HG03175 (cell line): ENCODE data around the gene ABHD17B.

ENCODE experiments used
- ATAC-seq: cut with Tn5 transposase; IDR thresholded peaks from one replicate; pipeline ENCODE4 v1.9.1; 2021; ENCODE audit warnings: mild to moderate bottlenecking, moderate library complexity; ENCODE audit not compliant: unreplicated experiment

ABHD17B gene

DNA sequence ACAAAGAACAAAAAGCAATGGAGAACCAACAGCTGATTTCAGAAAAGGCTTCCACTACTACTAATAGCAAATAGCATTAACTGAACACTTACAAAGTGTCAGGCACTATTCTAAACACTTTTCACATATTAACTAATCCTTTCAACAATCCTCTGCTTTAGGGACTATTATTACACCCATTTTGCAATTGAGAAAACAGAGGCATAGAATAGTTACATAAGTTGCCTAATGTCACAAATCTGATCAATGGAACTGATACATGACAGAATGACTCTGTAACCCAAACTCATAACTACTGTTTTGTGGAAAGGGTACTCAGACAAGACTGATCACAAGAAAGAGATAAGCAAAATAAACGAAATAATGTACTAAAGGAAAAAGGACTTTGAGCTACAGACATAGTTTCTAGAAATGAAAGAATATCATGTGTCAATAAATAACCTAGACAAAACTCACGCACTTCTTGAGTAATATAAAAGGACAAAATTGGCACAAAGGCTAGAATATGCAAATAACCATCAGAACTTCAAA, 31.3 kb downstream of the ABHD17B start:
- no peak for ATAC-seq

DNA sequence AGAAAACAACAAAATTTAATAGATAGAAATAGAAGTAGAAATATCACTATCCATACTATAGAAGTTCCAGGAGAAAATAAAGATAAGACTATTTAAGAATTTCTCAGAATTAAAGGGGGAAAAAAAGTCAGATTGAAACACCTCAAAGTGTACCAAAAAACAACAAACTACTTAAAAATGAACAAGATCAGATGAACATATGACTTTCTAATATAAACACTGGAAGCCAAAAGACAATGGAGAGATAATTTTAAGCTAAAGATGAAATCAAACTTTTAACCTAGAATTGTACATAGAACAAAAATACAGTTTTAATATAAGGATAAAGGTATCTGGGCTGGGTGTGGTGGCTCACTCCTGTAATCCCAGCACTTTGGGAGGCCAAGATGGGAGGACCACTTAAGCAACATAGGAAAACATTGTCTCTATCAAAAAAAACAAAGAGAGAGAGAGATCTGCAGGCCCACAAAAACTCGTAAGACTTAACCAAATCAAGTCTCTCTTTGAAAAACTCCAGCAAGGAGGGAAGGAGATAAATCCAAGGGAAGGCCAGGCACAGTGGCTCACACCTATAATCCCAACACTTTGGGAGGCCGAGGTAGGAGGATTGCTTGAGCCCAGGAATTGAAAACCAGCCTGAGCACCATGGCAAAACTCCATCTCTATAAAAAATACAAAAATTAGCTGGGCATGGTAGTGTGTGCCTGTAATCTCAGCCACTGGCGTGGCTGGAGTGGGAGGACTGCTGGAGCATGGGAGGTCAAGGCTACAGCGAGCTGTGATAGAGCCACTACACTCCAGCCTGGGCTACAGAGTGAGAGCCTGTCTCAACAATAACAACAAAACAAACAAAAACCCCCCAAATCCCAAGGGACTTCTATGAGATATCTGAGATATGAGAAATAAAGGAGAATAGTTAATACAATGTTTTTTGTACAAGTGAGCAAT, 32.4 kb downstream of the ABHD17B start:
- no peak for ATAC-seq

DNA sequence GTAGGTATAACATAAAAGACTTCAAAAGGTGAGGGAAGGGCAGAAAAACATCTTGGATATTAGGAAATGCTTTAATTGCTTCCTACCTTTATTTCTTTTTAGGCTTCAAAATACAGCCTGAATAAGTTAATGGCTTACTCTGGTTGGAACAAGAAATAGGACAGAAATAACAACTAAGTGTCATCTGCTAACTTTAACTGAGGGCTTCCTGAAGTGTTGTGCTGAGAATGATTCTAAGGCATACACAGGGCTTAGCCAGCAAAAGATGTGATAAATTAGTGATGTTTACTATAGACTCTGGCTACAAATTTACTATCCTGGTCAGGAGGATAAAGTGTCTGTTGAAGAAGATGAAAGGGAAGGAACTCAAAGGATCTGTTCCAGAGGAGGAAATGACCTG, 34.2 kb downstream of the ABHD17B start:
- no peak for ATAC-seq

DNA sequence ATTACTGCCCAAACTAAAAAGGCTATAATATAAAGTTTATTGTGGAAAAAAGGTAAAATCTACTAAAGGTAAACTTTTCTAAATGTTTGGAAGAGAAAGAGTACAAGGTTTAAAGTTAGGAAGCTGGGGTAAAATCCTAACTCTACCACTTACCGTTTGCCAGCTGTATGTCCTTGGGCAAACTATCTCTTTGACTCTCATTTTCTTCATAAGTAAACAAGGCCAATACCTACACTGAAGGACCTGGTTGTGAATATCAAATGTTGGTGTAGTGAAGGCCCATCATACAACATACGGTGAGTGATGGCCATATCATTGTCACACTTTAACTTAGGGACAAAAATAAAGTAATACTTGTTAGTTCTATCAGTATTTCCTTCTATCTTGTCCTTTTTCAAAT, 34.9 kb downstream of the ABHD17B start:
- no peak for ATAC-seq

DNA sequence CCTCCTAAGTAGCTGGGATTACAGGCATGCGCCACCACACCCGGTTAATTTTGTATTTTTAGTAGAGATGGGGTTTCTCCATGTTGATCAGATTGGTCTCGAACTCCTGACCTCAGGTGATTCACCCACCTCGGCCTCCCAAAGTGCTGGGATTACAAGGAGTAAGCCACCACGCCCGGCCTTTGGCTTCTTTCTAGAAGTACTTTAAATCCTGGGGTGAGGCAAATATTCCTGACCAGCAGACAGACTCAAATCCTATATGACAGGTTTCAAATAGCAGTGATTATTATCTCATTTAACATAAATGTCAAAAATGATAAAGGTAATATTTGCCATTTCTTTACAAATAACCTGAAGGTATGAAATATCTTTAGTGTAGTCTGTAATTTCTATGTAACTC, 35.6 kb downstream of the ABHD17B start:
- ATAC-seq, result no peak

DNA sequence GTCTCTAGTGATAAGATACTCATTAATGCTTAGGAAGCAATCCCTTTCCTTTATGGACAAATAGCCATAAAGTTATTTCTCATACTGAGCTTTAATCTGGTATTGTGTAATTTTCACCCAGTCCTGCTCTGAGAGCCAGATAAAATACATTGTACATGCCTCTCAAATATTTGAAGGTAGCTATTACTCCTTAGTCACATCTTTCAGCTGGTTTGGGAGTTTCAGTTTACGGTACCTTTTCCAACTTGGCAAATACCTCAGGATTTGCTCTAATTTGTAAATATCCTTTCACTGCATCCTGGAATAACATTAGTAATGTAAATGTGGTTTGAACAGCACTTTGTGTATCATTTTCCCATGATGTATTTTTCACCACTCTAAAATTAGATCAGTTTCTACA, 47.4 kb downstream of the ABHD17B start:
- ATAC-seq, result no peak

DNA sequence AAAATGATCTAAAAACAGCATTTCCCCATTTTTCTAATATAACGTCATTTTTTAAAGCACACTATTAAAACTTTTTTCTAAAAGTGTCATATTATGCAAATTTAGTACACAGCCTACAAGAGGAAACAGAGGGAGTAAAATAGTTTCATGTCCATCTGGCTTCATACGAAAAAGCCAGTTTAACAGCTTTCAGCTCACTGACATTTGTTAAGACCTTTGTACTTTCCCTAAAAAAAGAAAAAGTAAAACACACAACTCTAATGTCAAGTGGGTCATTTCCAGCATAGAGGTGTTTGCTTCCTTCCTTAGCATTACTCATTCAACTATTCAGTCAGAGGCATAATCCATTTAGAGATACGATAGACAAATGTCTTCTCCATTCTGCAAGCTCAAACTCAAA, 49.4 kb downstream of the ABHD17B start:
- no peak for ATAC-seq

DNA sequence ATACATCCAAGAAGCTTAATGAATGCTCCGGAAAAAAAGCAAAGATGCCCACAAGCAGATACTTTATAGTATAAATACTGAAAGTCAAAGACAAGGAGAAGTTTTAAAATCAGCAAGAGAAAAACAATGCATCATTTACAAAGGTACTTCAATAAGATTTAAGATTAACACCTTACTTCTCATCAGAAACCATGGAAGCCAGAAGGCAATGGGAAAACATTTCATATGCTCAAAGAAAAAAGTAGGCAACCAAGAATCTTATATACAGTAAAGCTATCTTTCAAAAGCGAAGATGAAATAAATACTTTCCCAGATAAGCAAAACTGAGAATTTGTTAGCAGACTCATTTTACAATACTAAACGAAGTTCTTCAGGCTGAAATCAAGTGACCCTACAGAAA, 51.1 kb downstream of the ABHD17B start:
- no peak for ATAC-seq

DNA sequence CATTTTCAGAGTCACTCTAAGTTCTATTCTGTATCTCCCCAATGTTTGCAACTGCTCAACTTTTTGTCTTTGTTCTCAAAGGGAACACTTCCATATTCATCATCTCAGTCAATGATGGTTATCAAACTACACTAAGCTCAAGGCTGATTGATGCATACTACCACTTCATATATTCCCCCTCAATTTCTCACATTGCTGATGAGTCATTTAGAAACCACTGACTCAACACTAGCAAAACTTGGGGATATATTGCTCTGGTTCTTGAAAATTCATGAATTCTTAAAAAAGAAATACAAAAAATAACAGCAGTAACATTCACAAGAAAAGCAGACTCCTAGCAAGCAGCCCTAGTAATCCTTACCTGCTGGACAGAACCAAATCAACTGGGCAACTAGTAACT, 52.2 kb downstream of the ABHD17B start:
- peak; percentile 83 for ATAC-seq

DNA sequence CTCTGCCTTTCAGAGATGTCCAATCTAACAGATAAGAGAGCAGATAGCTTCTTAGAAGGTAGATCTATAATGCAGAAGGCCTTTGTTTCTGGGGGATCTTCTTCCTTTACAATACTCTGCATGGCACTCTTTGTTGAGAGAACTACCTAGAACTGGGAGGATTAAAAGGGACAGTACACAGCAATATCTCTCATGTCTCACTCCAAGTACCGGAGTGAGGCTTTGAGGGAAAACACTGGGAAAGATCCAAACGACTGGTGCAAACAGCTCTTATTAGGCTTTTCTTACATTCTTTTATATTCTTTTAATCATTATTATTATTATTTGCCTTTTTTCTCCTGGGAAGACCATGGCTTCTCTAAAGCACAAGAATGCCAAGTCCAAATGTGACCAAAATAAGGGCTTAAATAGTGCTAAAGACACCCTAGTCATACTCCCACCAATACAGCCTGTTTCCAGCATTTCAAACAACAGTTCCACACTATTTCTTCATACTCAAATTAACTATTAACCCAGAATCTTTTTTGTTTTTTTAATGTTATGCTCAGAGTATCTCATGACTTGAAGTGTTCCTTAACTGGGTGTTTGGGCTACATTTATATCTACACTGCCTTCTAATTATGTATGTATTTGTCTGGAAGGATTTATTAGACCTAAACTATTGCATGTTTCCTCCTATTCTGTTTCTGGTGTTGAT, 52.7 kb downstream of the ABHD17B start:
- ATAC-seq, result peak; percentile 10

DNA sequence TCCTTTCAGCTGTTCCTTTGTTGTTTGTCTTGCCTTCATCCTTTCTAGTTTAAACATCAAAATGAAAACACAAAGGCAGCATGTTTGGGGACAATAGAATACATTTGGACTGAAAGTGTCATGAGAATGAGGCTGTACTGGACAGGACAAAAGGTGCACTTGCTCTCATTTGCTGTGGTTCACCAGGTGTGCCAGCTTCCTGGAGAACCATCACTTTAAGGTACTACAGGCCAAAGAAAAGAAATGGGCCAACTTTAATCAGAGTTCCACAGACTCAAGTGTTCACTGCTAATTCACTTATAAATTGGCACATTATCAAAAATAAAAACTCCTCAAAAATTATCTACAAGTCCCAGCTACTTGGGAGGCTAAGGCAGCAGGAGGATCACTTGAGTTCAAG, 53.8 kb downstream of the ABHD17B start:
- ATAC-seq, result no peak

DNA sequence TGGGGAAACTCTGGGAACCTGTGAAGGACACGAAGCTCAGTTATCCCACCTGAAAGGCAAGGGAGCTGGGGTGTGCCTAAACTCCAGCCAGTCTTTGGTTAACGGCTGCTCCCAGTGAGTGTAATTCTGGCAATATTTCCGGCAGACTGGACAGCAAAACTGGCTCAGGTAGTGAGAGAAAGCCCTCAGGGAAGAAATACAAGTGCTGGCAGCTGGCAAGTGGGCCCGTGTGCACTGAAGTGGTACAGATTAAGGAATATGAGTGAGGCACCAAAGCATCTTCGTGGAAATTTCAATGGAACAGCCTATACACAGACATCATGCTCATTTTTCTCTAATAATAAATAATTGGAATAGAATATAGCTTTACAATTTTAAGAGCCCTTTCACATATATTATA, 56.2 kb downstream of the ABHD17B start:
- ATAC-seq, result no peak

DNA sequence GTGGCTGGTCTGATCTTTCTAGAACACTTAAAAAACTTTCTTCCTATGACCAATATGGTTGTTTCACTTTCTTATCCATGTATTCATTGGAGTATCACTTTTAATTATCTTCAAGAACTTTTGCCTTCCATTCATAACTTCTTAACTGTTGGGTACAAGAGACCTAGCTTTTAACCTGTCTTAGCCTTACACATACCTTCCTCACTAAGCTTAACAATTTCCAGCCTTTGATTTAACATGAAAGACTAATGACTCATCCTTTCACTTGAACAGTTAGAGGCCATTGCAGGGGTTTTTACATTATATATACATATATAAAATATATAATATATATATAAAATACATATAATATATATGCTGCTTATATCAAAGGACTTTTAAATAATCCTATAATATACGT, 57.9 kb downstream of the ABHD17B start:
- no peak for ATAC-seq

DNA sequence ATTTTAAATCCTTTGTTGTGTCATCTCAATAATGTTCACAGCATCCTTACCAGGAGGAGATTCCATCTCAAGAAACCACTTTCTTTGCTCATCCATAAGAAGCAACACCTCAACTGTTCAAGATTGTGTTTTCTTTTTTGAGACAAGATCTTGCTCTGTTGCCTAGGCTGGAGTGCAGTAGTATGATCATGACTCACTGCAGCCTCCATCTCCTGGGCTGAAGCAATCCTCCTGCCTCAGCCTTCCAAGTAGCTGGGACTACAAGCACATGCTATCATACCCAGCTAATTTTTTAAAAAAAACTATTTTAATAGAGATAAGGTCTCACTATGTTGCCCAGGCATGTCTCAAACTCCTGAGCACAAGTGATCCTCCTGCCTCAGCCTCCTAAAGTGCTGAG, 60.0 kb downstream of the ABHD17B start:
- ATAC-seq, result no peak

DNA sequence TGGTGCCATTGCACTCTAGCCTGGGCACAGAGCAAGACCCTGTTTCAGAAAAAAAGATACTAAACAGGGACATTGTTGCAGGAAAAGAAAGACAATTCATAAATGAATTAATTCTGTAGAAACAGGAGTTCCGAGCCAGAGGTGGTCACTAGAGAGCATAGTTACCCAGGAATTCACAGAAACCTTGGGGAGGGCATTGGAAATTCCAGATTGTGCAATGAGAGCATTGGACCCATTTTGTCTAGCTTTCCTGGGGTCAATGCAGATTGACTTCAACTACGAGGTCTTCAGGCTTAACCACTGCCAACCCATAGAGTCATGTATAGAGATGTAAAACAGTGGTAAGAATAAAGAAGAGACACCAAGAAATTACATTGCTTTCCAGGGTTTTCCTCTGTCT, 63.1 kb downstream of the ABHD17B start:
- no peak for ATAC-seq

DNA sequence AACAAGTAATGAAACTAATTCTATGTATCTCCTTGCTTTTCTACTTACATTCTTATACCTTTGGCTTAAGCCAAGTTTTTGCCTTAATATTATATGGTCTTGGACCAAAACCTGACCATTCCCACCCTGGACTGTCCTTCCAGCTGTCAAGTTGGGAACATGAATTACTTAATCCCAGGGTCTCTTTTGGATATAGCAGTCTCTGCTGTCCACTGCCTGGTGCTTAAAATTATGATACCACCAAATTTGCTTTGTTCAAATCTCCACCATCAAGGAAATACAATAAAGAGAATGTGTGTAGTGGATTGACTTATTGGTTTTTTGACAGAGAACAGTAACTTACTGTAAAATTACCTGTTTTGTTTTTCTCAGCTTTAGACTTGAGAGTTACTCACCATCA, 66.2 kb downstream of the ABHD17B start:
- ATAC-seq, result no peak

DNA sequence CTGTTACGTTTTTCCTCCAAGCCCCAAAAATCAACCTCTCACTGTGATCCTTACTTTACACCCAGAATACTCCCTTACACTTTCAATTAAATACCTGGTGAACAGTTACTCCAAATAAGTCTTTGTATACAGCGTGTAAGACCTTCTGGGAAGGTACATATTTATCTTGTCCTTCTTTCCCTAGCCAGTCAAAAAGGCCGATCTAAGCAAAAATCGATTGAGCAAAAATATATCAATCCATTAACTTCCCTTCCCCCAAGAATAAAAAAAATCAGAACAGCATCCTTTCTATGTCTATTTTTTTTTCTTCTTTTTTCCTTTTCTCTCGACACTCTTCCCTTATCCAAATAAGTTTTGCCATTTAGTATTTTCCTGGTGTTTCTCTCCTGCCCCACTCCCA, 71.3 kb downstream of the ABHD17B start:
- ATAC-seq, result no peak

DNA sequence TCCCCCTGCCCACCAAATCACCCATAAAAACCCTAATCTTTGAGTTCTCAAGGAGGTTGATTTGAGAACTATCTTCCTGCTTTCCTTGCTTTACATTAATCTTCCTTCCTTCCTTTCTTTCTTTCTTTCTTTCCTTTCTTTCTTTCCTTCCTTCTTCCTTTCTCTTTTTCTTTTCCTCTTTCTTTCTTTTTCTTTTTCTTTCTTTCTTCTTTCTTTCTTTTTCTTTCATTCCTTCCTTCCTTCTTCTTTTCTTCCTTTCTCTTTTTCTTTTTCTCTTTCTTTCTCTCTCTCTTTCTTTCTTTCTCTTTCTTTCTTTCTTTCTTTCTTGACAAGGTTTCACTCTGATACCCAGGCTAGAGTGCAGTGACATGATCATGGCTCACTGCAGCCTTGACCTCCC, 75.4 kb downstream of the ABHD17B start:
- no peak for ATAC-seq

DNA sequence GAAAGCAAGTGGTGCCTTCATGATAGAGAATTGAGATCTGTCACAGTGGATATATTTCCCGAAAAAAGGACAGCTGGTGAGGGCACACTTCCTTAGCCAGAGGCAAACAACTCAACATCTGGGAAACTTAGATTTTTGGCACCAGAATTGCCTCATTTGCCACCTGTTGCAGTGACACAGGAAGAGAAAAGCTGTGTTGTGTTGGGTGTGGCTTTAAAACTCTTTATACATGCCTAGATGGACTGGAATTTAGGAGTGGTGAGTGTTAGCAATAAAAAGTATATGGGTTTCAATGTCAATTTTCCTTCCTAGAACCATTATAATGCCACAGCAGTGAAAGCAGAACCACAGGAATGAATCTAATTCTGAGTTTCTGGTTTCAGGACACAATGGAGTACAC, 80.1 kb downstream of the ABHD17B start:
- ATAC-seq, result no peak

DNA sequence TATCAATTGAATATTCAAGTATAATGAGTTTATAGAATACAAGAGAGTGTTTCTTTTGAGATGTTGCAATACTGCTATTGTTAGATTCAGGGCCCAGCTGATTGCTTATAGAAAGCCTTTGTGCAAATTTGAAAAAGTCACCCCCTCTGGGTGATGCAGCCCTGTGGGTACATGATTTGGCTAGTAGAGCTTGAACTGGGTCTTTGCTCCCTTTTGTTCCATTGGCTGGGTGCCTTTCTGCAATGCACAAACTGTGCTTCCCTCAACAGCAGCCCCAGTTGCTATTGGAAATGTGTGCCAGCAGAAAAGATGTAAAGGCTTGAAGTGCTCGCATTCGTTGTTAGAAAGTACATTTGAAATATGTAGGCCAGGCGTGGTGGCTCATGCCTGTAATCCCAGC, 80.8 kb downstream of the ABHD17B start:
- no peak for ATAC-seq

DNA sequence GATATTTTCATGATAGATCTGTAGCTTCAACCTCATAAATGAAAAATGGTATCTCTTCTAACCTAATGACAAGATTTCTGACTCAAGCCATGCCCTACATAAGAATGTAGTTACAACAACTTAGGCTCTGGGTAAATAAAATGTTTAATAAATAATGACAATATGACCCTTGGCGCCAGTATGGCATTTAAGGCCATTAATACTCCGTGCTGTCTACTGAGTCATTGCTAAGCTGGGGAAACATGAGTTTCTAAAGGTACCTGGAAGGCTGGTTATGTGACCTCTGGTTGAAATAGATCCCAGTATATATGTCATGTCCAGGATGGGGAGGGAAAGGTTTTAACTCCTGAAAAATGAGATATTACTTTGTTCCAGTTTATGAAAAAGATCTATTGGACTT, 84.7 kb downstream of the ABHD17B start:
- ATAC-seq, result no peak

DNA sequence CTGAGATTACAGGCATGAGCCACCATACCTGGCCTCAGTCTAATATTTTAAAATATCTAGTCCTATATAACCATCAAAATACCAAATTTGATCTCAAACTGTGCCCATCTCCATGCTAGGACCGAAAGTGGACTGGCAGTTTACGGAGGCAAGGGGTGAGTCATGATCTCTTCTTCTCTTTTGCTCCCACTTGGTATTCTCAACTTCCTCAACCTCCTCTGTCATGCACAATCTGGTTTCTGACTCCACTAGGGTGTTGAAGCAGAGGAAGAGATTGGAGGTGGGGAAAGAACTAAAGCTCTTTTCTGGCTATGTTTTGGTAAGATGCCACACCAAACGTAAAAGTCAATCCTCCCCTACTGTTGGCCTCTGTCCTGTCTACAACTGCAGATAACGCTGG, 86.7 kb downstream of the ABHD17B start:
- ATAC-seq, result no peak
